Cardiac septum (tissue), 1 donor: ENCODE results near the gene CALR. TPM values are rescaled to one million over a fixed set of nuclear protein-coding genes. Genes with fewer than 3 reads are reported as not detected.
"Not testable (repeated sequence)": the region's sequence is repeated elsewhere in the genome, so short reads cannot be mapped to it uniquely, and the experiment has no call there.

Experiments
- DNase-seq: peaks from one replicate; pipeline ENCODE4 v3.0.0-alpha.2; 2020; ENCODE audit warnings: low spot score
- intact Hi-C: fragments of 100-400 bp; cut with DNase I; formaldehyde crosslinking; loops from one replicate; pipeline ENCODE4 v1.14.0; 2022
- total RNA-seq: library from RNA; stranded (reverse); fragmentation: NEBNext Ultra II Directional; extraction: Animal tissue kit (Norgen Biotek cat#: 25700); gene quantifications from one replicate; pipeline ENCODE4 v1.2.1, GENCODE V29; 2021
- donor health status: DM: no; HTN: no; CAD: no.

The CALR gene
- total RNA-seq, 1 donor from 2014 or later = 412 TPM

- intact Hi-C loops = no loop called here
Observed at GRCh38 chr19:12969292-12969988, 31.0 kb downstream of the CALR start, which contains the start of gene DAND5. TSS of gene DAND5 (plus strand) at chr19:12969576. CDS start at chr19:12969661, 85 bp downstream.

GRCh38 chr19:12970070-12970820 lies 31.8 kb downstream of the CALR start:
- intact Hi-C loops = loop anchor here (10.0 kb wide), 1 partner anchor 615 kb away; no protein-coding TSS in a partner anchor
- DNase-seq = no peak

More at GRCh38 chr19:12969292-12969988, 31.0 kb downstream of the CALR start, which contains the start of gene DAND5:
- peak; percentile 85 for DNase-seq

DNA sequence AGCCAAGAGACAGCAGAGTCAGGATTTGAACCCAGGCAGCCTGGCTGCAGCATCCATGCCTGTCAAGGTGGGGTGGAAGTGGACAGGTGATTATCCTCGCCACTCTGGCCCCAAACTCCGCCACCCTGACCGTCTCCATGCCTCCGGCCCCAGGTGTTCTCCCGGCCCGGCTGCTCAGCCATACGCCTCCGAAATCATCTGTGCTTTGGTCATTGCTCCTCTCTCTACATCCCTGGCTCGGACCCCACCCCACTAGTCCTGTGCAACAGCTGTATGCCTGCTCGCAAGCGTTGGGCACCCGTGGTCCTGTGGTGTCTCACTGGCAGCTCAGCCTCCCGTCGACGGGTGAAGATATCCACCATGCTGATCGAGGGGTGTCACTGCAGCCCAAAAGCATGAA lies 34.8 kb downstream of the CALR start:
- no peak for DNase-seq
- intact Hi-C loops = loop anchor here (10.0 kb wide), 1 partner anchor 612 kb away; no protein-coding TSS in a partner anchor

DNA sequence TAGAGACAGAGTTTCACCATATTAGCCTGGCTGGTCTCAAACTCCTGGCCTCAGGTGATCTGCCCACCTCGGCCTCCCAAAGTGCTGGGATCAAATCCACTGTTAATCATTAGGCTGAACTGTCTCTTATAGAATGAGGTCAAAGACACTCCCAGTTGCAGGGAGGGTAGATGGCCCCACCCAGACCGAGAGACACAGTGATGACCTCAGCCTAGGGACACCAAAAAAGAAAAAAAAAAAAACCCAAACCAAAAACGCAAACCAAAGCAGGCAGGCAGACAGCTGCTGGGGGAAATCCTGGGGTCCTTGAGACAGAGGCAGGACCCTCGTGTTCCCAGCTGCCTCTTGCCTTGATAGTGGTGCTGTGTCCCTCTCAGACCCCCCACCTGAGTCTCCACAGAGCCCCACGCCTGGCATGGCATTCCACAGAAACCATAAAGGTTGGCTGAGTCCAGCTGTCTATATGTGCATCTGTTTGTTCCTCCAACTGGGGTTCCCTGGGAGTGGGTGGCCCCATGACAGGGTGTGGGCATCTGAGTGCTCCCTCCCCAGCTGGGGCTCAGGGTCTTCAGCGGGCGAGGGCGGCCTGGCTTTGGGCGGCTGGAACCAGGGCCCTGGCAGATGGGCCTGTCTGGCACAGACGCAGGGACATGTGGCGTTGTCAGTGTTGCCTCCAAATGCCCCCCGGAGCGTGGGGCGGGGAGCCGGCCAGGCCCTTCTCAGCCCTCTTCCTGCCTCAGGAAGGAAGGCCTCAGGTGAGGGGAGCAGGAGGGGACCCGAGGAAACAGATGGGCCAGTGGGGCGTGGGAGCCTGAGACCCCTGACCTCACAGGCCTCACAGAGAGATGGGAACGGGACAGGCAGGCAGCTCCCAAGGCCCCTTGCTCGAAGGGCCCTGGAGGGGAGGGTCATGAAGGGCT lies 36.2 kb downstream of the CALR start:
- intact Hi-C loops = loop anchor here (10.0 kb wide), 1 partner anchor 610 kb away; no protein-coding TSS in a partner anchor
- DNase-seq = no peak

DNA sequence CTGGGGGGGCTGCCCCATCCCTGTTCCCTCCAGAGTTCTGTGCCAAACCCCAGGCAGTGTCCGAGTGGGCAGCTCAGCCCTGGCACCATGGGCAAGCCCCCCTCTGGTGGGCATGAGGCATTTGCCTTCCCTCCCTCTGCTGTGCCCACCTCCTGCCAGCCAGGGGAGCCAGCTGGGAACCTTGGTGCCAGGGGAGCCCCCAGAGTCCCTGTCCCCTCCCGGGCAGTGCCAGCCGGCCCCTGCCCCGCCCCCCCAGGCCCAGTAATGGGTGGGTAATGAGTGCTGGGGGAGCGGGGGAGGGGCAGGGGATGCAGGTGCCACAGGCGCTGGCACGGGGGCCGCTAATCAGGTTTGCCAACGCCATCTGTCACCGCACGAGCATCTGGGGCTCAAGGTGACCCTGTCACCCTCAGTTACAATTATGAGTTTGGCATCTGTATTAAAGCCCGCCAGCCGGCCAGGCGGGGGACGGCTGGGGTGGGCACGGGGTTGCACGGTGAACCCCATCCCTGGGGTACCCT lies 36.9 kb downstream of the CALR start:
- intact Hi-C loops = loop anchor here (10.0 kb wide), 1 partner anchor 610 kb away; no protein-coding TSS in a partner anchor
- no peak for DNase-seq

DNA sequence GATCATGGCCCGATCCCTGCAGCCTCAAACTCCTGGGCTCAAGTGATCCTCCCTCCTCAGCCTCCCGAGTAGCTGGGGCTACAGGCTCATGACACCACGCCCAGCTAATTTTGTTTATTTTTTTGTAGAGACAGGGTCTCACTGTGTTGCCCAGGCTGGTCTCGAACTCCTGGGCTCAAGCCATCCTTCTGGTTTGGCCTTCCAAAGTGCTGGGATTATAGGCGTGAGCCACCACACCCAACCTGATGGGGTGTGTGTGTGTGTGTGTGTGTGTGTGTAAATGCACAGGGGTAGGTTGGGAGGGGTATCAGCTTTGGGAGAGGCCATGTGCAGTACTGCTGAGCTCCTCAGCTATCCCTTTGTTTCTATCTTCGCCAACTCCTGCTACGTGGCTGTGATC lies 37.7 kb downstream of the CALR start:
- intact Hi-C loops = loop anchor here (10.0 kb wide), 1 partner anchor 609 kb away; no protein-coding TSS in a partner anchor
- DNase-seq = not testable (repeated sequence)

GRCh38 chr19:12979974-12980373 lies 41.6 kb downstream of the CALR start:
- intact Hi-C loops = loop anchor here (2.0 to 10.0 kb wide), 3 partner anchors 172 to 605 kb away; partner anchors contain the start of genes IER2 and STX10
- no peak for DNase-seq

DNA sequence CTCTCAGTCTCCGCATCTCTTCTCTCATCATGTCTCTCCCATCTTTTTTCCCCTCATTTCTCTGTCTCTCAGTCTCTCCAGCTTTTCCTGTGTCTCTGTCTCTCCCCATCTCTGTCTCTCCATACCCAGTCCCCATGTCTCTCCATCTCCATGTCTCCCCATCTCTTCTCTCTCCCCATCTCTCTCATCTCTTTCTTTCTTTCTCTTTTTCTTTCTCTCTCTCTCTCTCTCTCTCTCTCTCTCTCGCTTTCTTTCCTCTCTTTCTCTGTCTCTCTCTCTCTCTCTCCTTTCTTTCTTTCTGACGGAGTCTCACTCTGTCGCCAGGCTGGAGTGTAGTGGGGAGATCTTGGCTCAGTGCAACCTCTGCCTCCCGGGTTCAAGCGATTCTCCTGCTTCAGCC lies 44.2 kb downstream of the CALR start:
- DNase-seq = no peak
- intact Hi-C loops = loop anchor here (1.0 to 5.0 kb wide), 2 partner anchors 79 to 170 kb away; partner anchors contain the start of genes IER2 and STX10

- intact Hi-C loops = loop anchor here (5.0 kb wide), 1 partner anchor 169 kb away; the partner anchor contains the start of genes IER2 and STX10
- no peak for DNase-seq
Observed at GRCh38 chr19:12983091-12983490, 44.7 kb downstream of the CALR start.

DNA sequence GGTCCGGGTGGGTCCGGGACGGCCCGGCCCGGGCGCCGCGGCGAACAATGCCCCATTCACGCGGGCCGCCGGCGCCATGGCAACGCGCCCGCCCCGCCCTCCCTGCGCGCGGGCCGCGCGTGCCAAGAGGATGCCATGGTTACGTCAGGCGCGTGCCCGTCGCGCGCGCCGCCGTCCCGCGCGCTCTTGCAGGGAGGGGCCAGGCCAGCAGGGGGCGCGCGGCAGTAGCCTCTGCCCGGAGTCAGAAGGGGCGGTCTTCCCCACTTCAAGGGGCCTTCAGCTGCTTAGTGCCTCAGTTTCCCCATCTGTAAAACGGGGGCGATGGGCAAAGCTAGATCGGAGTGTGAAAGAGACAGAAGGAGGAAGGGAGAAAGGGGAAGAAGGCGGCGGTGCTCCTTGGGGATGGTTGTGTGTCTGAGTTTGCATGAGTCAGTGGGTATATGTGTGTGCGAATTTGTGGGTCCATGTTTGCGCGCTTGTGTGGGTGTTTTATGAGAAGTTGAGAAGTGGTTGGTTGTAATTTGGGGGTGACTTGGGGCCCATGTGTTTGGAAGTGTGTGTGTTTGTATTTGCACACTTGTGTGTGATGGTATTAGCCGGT lies 45.2 kb downstream of the CALR start:
- peak; percentile 90 for DNase-seq
- intact Hi-C loops = loop anchor here (2.0 to 5.0 kb wide), 2 partner anchors 109 to 169 kb away; partner anchors contain the start of genes IER2 and STX10

DNA sequence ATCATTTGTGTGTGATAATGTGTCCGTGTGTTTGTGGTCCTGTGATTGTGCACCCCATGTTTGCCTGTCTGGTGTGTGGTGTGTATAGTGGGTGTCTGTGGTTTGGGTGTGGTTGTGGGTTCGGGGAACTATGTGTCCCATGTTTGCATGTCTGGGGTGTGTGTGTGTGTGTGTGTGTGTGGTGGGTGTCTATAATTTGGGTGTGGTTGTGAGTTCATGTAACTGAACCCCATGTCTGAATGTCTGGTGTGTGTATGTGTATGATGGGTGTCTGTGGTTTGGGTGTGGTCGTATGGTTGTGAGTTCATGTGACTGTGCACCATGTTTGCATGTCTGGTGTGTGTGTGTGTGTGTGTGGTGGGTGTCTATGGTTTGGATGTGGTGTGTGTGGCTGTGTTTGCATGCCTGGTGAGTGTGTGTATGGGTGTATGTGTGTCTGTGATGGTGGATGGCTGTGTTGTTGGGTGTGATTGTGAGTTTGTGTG lies 45.8 kb downstream of the CALR start:
- intact Hi-C loops = loop anchor here (2.0 to 5.0 kb wide), 2 partner anchors 109 to 168 kb away; partner anchors contain the start of genes IER2 and STX10
- DNase-seq = no peak

DNA sequence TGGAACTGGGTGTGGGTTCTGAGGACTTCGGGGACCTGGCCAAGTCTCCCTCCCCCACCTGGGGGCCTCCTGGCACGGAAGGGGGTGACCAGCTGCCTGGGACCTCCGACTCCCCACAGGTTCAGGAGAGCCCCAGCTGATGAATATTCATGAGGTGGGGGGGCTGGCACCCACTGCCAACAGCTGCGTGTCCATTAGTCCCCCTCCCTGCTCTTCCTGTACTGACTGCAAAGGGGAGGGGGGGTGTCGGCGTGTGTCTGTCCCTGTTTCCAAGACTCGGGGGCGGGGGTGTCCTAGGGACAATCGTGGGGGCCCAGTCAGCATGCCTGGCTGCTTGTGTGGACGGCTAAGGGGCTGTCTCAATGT lies 46.3 kb downstream of the CALR start:
- intact Hi-C loops = loop anchor here (2.0 to 5.0 kb wide), 2 partner anchors 108 to 168 kb away; partner anchors contain the start of genes IER2 and STX10
- DNase-seq = no peak

DNA sequence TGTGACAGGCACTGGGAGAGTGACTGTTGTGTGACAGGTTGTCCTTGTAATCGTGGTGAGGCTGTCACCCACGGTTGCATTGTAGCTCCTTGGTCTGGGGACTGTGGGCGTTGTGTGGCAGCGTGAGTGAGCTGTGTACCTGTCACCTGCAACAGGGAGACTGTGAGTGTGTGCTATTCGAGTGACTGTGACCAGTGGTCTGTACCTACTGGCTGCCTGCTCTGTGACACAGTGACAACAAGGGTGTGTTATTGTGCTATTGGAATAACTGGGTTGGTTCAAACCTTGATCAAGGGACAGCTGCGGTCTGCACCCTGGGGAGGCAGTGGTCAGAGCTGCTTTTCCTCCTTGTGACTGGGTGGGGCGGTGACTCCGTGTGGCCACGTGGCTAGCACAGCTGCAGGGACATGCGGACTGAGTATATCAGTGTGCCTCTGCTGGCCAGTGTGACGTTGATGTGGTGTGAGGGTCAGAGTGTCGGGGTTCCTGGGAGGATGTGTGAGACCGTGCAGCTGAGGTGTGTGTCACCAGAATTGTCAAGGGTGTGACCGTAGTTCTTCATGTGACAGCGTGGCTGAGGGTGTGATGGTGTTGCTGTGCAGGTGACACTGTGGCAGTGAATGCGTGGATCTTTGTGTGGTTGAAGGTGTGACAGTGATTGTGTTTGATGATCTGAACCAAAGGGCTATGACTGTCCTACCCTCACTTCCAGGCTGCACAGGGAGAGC lies 46.8 kb downstream of the CALR start:
- intact Hi-C loops = loop anchor here (2.0 kb wide), 1 partner anchor 108 kb away; no protein-coding TSS in a partner anchor
- no peak for DNase-seq

GRCh38 chr19:12986726-12987125 lies 48.3 kb downstream of the CALR start:
- intact Hi-C loops = no loop called here
- no peak for DNase-seq

GRCh38 chr19:12987190-12987589 lies 48.8 kb downstream of the CALR start:
- intact Hi-C loops = no loop called here
- DNase-seq = no peak

DNA sequence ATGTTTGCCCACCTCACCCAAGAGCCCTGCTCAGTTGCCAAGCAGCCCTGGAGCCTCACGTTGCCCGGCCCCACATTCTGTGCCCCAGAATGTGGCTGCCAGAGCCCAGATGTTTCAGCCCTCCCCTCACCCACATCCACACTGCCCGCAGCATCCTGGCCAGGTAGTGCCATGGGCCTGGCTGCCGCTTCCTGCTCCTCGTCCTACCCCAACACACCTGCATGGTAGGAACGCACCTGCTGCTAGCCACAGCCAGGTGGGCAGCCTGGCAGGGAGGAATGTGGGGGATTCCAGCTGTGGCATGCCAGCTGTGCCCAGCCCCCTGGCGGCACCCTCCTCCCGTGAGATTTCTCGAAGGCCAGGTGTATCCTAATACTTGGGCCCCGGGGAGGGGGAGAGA lies 49.4 kb downstream of the CALR start:
- DNase-seq = no peak
- intact Hi-C loops = no loop called here

DNA sequence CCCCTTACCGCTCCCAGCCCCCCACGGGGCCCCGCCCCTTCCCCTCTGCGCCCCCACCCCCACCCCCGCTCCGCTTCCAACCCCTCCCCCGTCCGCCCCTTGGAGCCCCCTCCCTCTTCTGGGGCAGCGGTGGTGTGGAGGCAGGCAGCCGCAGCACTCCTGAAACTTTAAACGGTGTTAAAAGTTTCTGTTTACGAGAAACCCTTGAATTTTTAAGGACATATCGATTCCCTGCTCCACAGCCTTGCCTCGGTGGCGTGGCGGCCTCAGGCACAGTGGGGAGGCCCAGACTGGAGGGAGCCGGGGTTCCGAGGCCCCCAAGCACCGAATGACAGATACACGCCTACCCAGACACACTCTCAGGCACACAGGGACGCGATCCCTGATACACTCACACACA lies 52.0 kb downstream of the CALR start:
- intact Hi-C loops = no loop called here
- DNase-seq = no peak

GRCh38 chr19:12990853-12991252 lies 52.4 kb downstream of the CALR start:
- intact Hi-C loops = no loop called here

More at GRCh38 chr19:12990853-12991252, 52.4 kb downstream of the CALR start:
- no peak for DNase-seq
